ENCODE data around the gene PSG3.
"Not testable (repeated sequence)": the region's sequence is repeated elsewhere in the genome, so short reads cannot be mapped to it uniquely, and the experiment has no call there.

PSG3 gene

GRCh38 chr19:42740381-42740780, at the start of gene PSG3:
TSS of gene PSG3 (minus strand) at chr19:42740481. CDS start at chr19:42740384, 97 bp downstream.
- DNase-seq: not testable (repeated sequence)

GRCh38 chr19:42788766-42789165, 48.5 kb upstream of the PSG3 start:
- DNase-seq: not testable (repeated sequence)

GRCh38 chr19:42787766-42788165, 47.5 kb upstream of the PSG3 start:
- DNase-seq: not testable (repeated sequence)

DNA sequence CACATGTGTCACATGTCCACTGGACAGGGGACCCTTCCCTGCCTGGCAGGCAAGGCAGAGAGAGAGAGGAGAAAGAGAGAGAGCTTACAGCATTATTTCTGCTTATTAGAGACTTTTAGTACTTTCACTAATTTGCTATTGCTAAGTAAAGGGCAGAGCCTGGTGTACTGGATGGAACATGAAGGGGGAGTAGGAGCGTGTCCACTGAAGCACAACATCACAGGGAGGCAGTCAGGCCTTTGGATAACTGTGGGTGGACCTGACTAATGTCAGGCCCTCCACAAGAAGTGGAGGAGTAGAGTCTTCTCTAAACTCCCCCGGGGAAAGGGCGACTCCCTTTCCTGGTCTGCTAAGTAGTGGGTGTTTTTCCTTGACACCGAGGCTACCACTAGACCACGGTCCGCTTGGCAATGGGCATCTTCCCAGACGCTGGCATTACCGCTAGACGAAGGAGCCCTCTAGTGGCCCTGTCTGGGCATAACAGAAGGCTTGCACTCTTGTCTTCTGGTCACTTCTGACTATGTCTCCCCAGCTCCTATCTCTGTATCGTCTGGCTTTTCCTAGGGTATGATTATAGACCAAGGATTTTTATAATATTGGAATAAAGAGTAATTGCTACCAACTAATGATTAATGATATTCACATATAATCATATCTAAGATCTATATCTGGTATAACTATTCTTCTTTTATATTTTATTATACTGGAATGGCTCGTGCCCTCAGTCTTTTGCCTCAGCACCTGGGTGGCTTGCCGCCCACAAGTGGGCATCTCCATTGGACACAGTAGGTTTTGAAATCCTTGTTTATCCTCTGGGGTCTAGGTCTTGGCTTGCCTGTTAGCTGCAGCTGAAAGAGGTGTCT, 36.7 kb upstream of the PSG3 start:
- peak; percentile 12 to 43 for DNase-seq

- not testable (repeated sequence) for DNase-seq
Measured at GRCh38 chr19:42774510-42775158, 34.4 kb upstream of the PSG3 start.

DNA sequence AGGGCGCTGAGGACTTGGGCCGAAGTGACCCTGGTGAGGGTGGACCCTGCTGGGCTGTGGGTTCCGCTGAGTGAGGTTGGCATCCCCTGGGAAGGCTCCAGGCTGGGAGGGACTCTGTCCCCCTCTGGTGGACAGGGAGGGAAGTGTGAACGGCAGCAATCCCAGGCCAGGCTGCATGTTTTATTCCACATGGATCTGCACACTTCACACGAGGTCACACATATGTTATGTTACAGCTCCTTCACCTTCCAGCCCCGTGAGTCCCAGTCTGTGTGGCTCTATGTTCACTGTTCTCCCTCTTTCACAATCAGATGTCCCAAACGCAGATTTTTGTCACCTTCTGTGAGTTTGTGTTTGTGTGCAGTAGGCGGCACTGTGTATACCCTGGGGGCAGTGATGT, 27.0 kb upstream of the PSG3 start:
- not testable (repeated sequence) for DNase-seq

DNA sequence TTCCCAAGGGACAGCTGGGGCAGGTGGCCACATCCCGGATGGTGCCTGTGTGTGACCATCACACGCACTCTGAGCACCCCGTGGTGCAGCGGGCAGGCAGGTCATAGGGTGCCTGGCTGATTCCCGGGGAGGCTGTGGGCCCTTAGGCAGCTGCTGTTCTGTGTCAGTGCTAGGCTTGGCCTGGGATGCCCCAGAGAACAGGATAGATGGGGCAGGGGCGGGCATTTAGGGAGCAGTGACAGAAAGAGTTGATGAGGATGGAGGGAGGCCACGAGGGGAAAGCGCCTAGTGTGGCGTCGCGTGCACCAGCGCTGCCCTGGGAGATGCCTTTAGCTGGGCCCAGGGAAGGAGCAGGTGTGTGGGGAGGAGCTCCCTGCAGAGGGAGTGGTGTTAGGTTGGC, 26.6 kb upstream of the PSG3 start:
- not testable (repeated sequence) for DNase-seq

- DNase-seq: no peak
Measured at GRCh38 chr19:42764836-42765235, 24.6 kb upstream of the PSG3 start.

- DNase-seq: no peak
Measured at GRCh38 chr19:42762789-42763188, 22.5 kb upstream of the PSG3 start.

DNA sequence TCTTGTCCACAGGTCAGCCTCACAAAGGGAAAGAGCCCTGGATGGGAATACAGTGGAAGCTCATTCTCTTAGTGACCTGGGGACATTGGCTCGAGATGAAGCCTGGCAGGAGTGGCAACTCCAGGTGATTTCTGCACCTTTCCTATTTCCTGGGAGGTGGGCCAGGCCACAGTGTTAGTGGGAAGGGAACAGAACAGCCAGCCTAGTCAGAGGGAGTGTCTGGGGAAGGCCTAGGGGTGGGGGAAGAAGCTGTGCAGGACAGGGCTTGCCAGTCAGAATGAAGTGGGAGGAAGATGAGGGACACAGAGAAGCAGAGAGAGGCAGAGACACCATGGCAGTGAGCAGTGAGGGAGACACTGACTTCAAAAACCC, 21.6 kb upstream of the PSG3 start:
- not testable (repeated sequence) for DNase-seq

DNA sequence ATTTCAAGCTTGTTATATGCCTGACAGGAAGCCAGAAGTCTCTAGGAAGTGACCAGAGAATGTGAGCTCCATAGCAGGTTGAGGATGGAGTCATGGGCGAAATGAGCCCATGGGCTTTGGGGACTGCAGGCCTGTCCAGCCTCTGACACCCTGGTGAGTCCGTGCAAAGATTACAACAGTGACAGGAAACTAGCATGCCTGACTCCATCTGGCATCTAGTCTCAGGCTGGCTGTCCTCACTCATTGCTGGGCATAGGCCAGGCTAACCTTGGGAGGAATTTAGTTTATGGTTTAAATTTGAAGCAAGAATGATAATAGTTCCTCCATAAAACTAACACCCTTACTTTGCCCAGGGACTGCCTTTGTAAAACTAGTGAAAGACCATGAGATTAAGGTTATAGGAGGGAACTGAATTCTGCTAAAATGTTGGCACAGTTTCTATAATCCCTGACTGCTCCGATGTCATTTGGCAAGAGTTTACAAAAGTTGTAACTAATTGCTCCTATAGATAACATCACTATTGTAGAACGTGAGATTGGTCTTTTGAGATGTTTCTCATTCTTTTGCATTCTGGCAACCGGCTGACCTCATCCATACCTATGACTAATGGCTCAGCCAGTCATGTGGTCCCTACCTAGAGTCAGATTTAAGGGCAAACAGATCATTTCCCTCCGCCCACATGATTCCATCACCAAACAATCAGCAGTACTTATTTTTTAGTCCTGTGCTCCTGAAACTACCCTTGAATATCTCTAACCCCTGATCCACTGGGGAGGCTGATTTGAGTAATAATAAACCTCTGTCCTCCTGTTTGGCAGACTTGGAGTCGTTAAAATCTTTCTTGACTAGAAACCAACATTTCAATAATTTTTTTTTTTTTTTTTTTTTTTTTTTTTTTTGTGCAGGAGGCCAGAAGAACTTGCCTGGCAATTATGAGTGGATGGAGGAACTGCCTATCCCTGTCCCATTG, 21.0 kb upstream of the PSG3 start:
- not testable (repeated sequence) for DNase-seq

- DNase-seq: not testable (repeated sequence)
Measured at GRCh38 chr19:42758667-42759066, 18.4 kb upstream of the PSG3 start.

DNA sequence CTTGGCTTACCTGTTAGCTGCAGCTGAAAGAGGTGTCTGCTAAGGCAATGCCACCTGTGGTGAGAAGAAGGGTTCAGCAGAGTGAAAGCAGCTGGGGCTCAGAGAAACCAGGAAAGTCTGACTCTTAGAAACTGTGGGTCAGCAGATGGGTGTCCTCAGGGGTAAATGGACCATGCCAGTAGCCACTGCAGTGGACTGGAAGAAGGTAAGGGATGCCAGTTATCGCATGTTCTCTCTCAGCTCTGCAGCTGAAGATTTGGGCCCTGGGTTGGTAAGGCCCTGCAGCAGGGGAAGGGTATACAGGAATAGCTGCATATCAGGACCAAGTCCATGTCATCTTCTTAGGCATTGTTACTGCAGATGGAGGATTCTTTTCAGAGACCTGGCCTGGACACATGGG, 12.0 kb upstream of the PSG3 start:
- not testable (repeated sequence) for DNase-seq

- not testable (repeated sequence) for DNase-seq
Measured at GRCh38 chr19:42741726-42742607, 1.7 kb upstream of the PSG3 start.

DNA sequence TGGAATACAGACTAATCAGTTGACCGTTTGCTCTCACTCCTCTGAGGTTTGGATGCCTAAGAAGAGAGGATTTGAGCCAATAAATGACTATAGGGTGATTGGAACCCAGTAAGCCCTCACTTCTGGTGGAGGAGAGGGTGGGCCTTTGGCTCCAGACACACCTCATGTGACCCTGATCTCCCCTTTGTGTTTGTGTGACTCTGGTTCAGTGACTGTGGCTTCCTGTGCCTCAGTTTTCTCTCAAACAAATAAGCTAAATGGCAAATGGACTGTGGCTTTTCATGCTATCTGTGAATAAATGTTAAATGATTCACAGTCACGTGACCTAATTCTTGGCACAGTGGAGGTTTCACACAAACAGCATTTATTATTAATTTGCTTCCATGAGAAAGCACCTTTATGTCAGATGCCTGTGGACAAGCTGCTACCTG, 2.7 kb downstream of the PSG3 start:
- DNase-seq: not testable (repeated sequence)

DNA sequence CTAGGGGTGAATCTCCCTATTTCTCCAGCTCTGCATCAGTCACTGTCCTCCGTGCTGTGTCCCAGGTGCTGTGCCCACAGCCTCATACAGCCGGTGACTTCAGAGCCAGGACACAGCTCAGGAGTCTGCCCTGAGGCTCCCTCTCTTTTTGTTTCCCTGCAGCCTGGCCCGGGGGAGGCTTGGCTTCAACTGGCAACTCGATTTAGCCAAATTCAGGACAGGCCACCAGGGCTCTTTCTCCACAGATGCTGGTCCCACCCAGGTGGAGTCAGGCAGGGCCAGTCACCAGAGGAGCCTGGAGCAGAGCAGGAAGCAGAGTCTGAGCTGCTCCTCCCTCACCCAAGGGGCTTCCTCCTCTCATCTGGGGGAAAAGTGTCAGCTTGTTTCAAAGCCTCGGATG, 11.9 kb downstream of the PSG3 start:
- DNase-seq: not testable (repeated sequence)

DNA sequence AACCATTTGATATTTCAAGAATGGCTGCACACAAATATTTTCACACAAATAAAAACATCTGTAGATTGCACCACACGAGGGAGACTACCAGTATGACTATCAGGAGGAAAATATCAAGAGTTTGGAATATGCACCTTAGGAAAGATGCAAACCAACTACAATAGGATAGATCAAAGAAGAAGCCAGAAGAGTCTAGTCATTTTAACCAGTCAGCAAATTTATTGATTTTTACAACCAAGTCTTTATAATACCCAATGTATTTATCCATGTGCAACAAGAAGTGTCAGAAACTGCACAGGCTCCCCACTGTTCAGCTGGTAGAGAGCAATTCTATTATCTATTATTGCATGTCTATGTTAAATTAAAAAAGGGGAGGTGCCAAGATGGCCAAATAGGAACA, 26.3 kb downstream of the PSG3 start:
- not testable (repeated sequence) for DNase-seq

GRCh38 chr19:42712753-42713152, 27.5 kb downstream of the PSG3 start:
- DNase-seq: not testable (repeated sequence)

DNA sequence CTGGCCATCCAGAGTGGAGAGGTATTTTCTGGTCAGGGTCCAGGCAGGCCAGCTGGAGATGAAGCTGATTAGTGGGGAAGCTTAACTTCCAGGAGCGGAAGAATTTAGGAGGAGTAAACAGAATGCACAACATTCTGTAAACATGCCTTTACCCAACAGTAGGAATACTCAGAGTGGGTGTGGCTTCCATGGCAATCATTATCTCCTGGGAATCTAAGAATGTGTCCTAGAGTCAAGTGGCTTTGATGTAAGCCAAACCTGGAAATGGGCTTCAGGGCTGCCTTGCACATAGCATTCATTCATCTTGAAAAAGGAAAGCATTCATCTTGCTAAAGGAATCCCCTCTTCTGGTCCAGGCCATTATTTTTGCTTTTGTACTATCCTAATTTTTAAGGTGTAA, 29.3 kb downstream of the PSG3 start:
- not testable (repeated sequence) for DNase-seq

DNA sequence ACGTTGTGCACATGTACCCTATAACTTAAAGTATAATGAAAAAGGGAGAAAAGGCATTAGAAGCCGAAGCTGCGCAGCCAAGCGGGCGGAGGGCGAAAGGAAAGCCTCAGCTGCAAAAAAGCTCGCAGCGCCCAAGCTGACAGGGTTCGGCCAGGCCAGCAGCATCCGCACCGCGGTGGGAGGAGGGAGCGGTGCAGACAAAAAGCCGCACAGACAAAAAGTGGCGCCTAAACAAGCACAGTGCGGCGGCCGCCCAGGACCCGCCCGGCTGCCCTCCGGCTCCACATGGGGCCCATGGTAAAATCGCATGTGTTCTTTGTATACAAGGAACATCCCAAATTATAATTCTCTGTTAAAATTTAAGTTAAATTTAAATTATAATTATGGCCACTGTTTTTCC, 42.4 kb downstream of the PSG3 start:
- no peak for DNase-seq

DNA sequence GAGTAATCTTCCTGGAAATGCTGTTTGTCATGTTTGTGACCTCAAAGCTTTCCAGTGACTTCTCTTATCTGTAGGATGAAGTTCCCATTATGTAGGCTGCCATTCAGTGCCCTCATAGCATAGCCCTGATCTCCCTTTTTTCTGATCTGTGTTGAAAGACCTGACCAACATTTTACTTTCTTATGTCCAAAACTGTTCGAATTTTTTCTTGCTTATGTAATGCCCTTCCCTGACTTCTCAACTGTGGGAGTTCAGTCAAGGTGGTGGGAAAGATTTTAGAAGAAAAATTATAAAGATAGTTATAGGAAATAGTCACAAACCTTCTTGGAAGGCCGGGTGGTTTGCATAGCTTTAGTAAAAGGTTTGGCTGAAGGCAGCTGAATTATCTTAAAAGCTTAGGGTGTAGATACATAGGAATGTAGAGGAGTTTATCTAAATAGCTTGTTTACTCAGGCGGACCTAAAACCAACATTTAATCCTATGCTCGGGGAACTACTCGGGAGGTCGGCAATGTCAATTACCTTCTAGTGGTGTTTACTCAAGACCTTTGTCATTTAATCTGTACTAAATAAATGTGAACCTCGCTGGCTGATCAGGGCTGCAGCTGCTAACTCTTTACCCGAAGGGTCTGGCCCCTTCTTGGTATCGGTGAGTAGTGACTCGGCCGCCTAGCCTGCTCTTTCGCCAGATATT, 44.3 kb downstream of the PSG3 start:
- no peak for DNase-seq
